Right renal pelvis (tissue), 4 donors: ENCODE results near the gene HELQ. TPM values are rescaled to one million over a fixed set of nuclear protein-coding genes. Genes with fewer than 3 reads are reported as not detected.
"Not testable (repeated sequence)": the region's sequence is repeated elsewhere in the genome, so short reads cannot be mapped to it uniquely, and the experiment has no call there.

Source experiments
- DNase-seq, 4 donors: peaks; one replicate each; pipeline ENCODE4 v3.0.0-alpha.2; 2013; ENCODE audit warnings: low read depth in 4 of 4, low spot score in 3 of 4, missing footprints in 1 of 4
- polyA plus RNA-seq, 4 donors: library from polyadenylated mRNA; unstranded; fragments of 120-200 nt; gene quantifications; one replicate each; pipeline ENCODE4 v1.2.1, GENCODE V29; 2013; ENCODE audit not compliant: insufficient read length in 4 of 4

The HELQ gene
- 10 to 100 TPM; 18.4 to 19.6 (median 19.0) TPM for polyA plus RNA-seq

GRCh38 chr4:83455281-83456183 lies at the start of gene HELQ, which contains the start of gene MRPS18C:
HELQ (minus strand) TSS chr4:83455823; CDS start chr4:83455693, 130 bp downstream.
MRPS18C (plus strand) TSS chr4:83456058; CDS start chr4:83456078, 20 bp downstream.
- peak; percentile 95 to 99 (median 98) for DNase-seq

- no peak for DNase-seq
Measured at GRCh38 chr4:83504996-83505395, 49.4 kb upstream of the HELQ start.

- no peak for DNase-seq
Measured at GRCh38 chr4:83504503-83504902, 48.9 kb upstream of the HELQ start.

- no peak for DNase-seq
Measured at GRCh38 chr4:83503974-83504373, 48.4 kb upstream of the HELQ start.

- not testable (repeated sequence) for DNase-seq
Measured at GRCh38 chr4:83501671-83502070, 46.0 kb upstream of the HELQ start.

GRCh38 chr4:83498187-83498586 lies 42.6 kb upstream of the HELQ start:
- DNase-seq, result no peak

GRCh38 chr4:83496085-83496917 lies 40.7 kb upstream of the HELQ start:
- not testable (repeated sequence) for DNase-seq

GRCh38 chr4:83490876-83491450 lies 35.3 kb upstream of the HELQ start:
- DNase-seq, result no peak

GRCh38 chr4:83489711-83490326 lies 34.2 kb upstream of the HELQ start:
- DNase-seq, result no peak

- DNase-seq, result no peak
Measured at GRCh38 chr4:83486457-83487129, 31.0 kb upstream of the HELQ start.

- peak; percentile 81 to 89 (median 88) for DNase-seq
Measured at GRCh38 chr4:83484500-83485461, 29.2 kb upstream of the HELQ start, which contains the start of gene ABRAXAS1. ABRAXAS1 (minus strand) TSS chr4:83485100; CDS start chr4:83485072, 28 bp downstream.

- no peak for DNase-seq
Measured at GRCh38 chr4:83473966-83474365, 18.3 kb upstream of the HELQ start.

GRCh38 chr4:83473423-83473822 lies 17.8 kb upstream of the HELQ start:
- no peak for DNase-seq

- DNase-seq, result no peak
Measured at GRCh38 chr4:83456184-83456501, 520 bp upstream of the HELQ start.

GRCh38 chr4:83454686-83455085 lies 937 bp downstream of the HELQ start:
- peak in 1 of 4 donors; percentile 7 for DNase-seq

GRCh38 chr4:83449009-83449408 lies 6.6 kb downstream of the HELQ start:
- DNase-seq, result no peak

- DNase-seq, result no peak
Measured at GRCh38 chr4:83440899-83441298, 14.7 kb downstream of the HELQ start.

GRCh38 chr4:83440148-83440814 lies 15.3 kb downstream of the HELQ start:
- no peak for DNase-seq
